Measurements from ENCODE around the gene DNHD1.

DNA sequence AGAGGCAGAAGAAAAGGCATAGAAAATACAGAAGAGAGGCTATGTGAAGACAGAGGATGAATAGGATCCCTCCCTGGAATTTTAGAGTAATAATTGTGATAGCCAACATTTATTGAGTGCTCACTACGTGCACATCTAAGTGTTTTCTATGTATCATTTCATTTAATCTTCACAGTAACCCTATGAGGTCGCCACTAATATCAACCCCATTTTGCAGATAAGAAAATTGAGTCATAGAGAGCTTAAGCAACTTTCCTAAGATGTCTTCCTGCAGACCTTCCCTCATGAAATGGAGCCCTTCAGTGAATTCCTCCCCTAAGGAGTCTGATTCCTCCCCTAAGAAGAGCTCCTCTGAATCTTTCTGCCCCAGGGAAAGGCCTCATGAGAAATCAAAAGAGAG lies 68.2 kb downstream of the DNHD1 start:
- TF ChIP-seq, protein P1, sequence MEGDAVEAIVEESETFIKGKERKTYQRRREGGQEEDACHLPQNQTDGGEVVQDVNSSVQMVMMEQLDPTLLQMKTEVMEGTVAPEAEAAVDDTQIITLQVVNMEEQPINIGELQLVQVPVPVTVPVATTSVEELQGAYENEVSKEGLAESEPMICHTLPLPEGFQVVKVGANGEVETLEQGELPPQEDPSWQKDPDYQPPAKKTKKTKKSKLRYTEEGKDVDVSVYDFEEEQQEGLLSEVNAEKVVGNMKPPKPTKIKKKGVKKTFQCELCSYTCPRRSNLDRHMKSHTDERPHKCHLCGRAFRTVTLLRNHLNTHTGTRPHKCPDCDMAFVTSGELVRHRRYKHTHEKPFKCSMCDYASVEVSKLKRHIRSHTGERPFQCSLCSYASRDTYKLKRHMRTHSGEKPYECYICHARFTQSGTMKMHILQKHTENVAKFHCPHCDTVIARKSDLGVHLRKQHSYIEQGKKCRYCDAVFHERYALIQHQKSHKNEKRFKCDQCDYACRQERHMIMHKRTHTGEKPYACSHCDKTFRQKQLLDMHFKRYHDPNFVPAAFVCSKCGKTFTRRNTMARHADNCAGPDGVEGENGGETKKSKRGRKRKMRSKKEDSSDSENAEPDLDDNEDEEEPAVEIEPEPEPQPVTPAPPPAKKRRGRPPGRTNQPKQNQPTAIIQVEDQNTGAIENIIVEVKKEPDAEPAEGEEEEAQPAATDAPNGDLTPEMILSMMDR (IDR thresholded peaks at IDR 0.05): no peak
- no peak for TF ChIP-seq POLR2AphosphoS5 (IDR thresholded peaks at IDR 0.05; ENCODE audit: low read depth, low read length)

All from Panc1 (cell line).